DND-41 (cell line): ENCODE measurements around the gene ZFAND4.

Source experiments
- ATAC-seq: fragments of 200-7000 bp; cut with Tn5 transposase; 3 replicates; pipeline ENCODE4 v1.9.1; 2021; ENCODE audit warnings: low read depth; ENCODE audit not compliant: insufficient read depth
- DNase-seq: peaks from one replicate; pipeline ENCODE4 v3.0.0-alpha.2; 2020
- H2AFZ ChIP-seq: 2 replicates; pipeline ENCODE4 v1.6.0; 2012; ENCODE audit warnings: low read depth, low read length
- H3K27ac ChIP-seq: 2 replicates; pipeline ENCODE4 v1.5.1; 2012; ENCODE audit warnings: low read length, inconsistent platforms
- H3K27me3 ChIP-seq: fragments of 200-600 bp; sonication (generic); 2 replicates; pipeline ENCODE4 v1.6.0; 2012; ENCODE audit warnings: low read length, mild to moderate bottlenecking, inconsistent platforms; ENCODE audit not compliant: insufficient read depth, poor library complexity
- H3K36me3 ChIP-seq: 2 replicates; pipeline ENCODE4 v1.5.1; 2012; ENCODE audit warnings: low read length, inconsistent platforms; ENCODE audit not compliant: insufficient read depth
- H3K4me1 ChIP-seq: 2 replicates; pipeline ENCODE4 v1.5.1; 2012; ENCODE audit warnings: mild to moderate bottlenecking, low read length; ENCODE audit not compliant: insufficient read depth
- H3K4me2 ChIP-seq: 2 replicates; pipeline ENCODE4 v1.6.0; 2012; ENCODE audit warnings: mild to moderate bottlenecking, moderate library complexity, low read length, inconsistent platforms; ENCODE audit not compliant: insufficient read depth
- H3K4me3 ChIP-seq, 2 experiments: fragments of 200-600 bp in 1 of 2; shearing (Covaris generic) in 1 of 2; 2 replicates each; pipeline ENCODE4 v1.5.1; 2012 to 2016; ENCODE audit warnings: inconsistent platforms in 2 of 2, low read length in 2 of 2, mild to moderate bottlenecking in 2 of 2, low read depth in 1 of 2, moderate library complexity in 1 of 2
- H3K79me2 ChIP-seq: 2 replicates; pipeline ENCODE4 v1.6.0; 2012; ENCODE audit warnings: low read length, inconsistent platforms; ENCODE audit not compliant: insufficient read depth
- H3K9ac ChIP-seq: 2 replicates; pipeline ENCODE4 v1.6.0; 2012; ENCODE audit warnings: low read depth, mild to moderate bottlenecking, inconsistent platforms, low read length, moderate library complexity
- H3K9me3 ChIP-seq: 2 replicates; pipeline ENCODE4 v1.5.1; 2012; ENCODE audit warnings: low read length, moderate library complexity, mild to moderate bottlenecking, inconsistent platforms; ENCODE audit not compliant: insufficient read depth, severe bottlenecking
- H4K20me1 ChIP-seq: 2 replicates; pipeline ENCODE4 v1.6.0; 2012; ENCODE audit warnings: low read length; ENCODE audit not compliant: insufficient read depth
- EZH2 ChIP-seq: IDR thresholded peaks from 3 replicates; pipeline ENCODE4 v1.6.1; 2012; ENCODE audit warnings: borderline replicate concordance, low read depth, mild to moderate bottlenecking, moderate library complexity, low read length, inconsistent platforms; ENCODE audit not compliant: severe bottlenecking
- TF ChIP-seq, protein P1 (sequence below): IDR thresholded peaks from 2 replicates; pipeline ENCODE4 v1.5.1; 2012; ENCODE audit warnings: borderline replicate concordance, low read length, moderate library complexity, mild to moderate bottlenecking; ENCODE audit not compliant: poor library complexity, severe bottlenecking; ENCODE audit errors: extremely low read depth

Gene ZFAND4

DNA sequence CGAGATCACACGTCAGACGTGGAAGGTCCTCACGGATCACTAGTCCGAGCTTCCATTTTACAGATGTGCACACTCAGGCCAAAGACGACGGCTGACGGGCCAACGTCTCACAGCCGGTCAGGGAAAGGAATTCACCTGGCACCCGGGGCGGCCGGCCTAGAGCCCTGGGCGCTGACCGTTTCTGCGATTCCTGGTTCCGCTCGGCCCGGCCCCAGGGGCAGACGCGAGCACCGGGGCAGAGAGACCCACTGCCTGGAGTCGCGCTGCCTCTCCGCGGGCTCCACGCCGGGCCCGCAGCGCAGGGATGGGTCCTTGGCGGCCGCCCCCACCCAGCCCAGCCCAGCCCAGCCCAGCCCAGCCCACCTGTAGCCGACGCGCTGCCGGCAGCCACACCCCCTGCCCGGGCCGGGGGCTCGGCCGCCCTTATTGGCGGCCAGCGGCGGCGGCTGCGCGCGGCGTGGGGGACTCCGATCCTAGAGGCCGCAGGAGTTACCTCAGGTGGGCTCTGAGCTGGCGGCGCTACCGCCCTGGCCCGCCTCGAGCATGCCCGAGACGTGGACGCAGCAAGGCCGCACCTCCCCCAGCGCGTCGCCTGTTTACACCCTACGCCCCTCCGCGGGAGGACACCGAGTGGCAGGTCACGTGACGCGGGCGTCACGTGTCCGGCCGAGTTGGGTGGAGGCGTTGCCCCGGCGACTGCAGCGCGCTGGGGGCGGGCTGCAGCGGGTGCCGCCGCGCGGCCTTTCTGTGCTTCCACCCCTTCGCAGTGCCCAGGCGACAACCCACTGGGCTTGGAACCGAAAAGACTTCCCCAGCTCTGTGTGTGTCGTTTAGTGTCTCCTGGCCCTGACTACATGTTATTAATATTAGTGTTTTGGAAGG lies 78.1 kb downstream of the ZFAND4 start:
- DNase-seq (peak; percentile 91), ATAC-seq (peak; percentile 93)
- TF ChIP-seq, protein P1, sequence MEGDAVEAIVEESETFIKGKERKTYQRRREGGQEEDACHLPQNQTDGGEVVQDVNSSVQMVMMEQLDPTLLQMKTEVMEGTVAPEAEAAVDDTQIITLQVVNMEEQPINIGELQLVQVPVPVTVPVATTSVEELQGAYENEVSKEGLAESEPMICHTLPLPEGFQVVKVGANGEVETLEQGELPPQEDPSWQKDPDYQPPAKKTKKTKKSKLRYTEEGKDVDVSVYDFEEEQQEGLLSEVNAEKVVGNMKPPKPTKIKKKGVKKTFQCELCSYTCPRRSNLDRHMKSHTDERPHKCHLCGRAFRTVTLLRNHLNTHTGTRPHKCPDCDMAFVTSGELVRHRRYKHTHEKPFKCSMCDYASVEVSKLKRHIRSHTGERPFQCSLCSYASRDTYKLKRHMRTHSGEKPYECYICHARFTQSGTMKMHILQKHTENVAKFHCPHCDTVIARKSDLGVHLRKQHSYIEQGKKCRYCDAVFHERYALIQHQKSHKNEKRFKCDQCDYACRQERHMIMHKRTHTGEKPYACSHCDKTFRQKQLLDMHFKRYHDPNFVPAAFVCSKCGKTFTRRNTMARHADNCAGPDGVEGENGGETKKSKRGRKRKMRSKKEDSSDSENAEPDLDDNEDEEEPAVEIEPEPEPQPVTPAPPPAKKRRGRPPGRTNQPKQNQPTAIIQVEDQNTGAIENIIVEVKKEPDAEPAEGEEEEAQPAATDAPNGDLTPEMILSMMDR: peak; percentile 18
- TF ChIP-seq EZH2: no peak
- peak overlapping the region; percentile 63 to 93; a peak in 3 of 4 replicates for H3K4me3 ChIP-seq
- H3K79me2 ChIP-seq: peaks cover 16% of the 10 kb centered on the region
- peaks cover 29% of the 10 kb centered on the region for H3K4me1 ChIP-seq
- peak overlapping the region; percentile 76 for H3K4me2 ChIP-seq
- H3K9ac ChIP-seq: peak overlapping the region; percentile 75
- H3K27me3 ChIP-seq: no peaks in the 10 kb centered on the region
- no peaks in the 10 kb centered on the region for H3K36me3 ChIP-seq
- peaks cover 3% of the 10 kb centered on the region for H3K9me3 ChIP-seq
- H3K27ac ChIP-seq: peak overlapping the region; percentile 58
- H4K20me1 ChIP-seq: no peaks in the 10 kb centered on the region
- H2AFZ ChIP-seq: peak overlapping the region; percentile 89

DNA sequence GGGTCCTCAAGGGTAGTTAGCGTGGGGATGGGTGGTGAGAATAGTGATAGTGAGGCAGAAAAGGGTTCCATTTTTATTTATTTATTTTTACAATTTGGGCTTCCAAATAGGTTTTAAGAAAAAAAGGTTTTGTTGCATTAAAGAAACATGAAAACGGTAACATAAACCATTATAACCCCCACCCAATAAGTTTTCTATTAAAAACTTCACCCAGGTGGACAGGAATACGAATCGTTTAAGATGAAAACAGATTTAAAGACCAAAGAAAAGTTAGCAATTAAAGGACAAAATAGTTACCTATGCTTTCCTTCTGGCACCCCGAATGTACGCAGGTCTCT lies 78.7 kb downstream of the ZFAND4 start:
- Histone ChIP-seq H3K27me3 (no peaks in the 10 kb centered on the region), H3K27ac (peak overlapping the region; percentile 58), H4K20me1 (no peaks in the 10 kb centered on the region), H3K9me3 (peaks cover 3% of the 10 kb centered on the region), H2AFZ (peak overlapping the region; percentile 89), H3K4me3 (peak overlapping the region; percentile 63 to 93; a peak in 3 of 4 replicates), H3K36me3 (no peaks in the 10 kb centered on the region), H3K4me2 (peak overlapping the region; percentile 76), H3K79me2 (peaks cover 16% of the 10 kb centered on the region), H3K4me1 (peaks cover 29% of the 10 kb centered on the region), H3K9ac (peak overlapping the region; percentile 75)
- TF ChIP-seq, protein P1: no peak
- DNase-seq (no peak), ATAC-seq (no peak)

- H3K4me1 ChIP-seq: peaks cover 29% of the 10 kb centered on the region
- H3K9me3 ChIP-seq: peaks cover 3% of the 10 kb centered on the region
- TF ChIP-seq, protein P1: no peak
- H3K4me3 ChIP-seq: peak overlapping the region in 1 of 2 experiments; percentile 93; a peak in 1 of 4 replicates
- no peak overlapping the region for H3K27ac ChIP-seq
- H3K9ac ChIP-seq: peak overlapping the region; percentile 75; the same call in 1 of the 2 replicates
- peak overlapping the region; percentile 76 for H3K4me2 ChIP-seq
- no peak for DNase-seq
- peaks cover 16% of the 10 kb centered on the region for H3K79me2 ChIP-seq
- H2AFZ ChIP-seq: no peak overlapping the region
- H3K27me3 ChIP-seq: no peaks in the 10 kb centered on the region
- no peak for ATAC-seq
- no peaks in the 10 kb centered on the region for H3K36me3 ChIP-seq
- H4K20me1 ChIP-seq: no peaks in the 10 kb centered on the region
Measured at GRCh38 chr10:45592926-45593325, 79.6 kb downstream of the ZFAND4 start.
